Activated T-cell treated with anti-CD3 and anti-CD28 coated beads, Interleukin-2, amount 50 U/mL, for 1 hour (primary cell): ENCODE data around the gene IFIH1.

Experiments used
- DNase-seq: peaks from one replicate; pipeline ENCODE4 v3.0.0-alpha.2; 2020

Gene IFIH1

DNA sequence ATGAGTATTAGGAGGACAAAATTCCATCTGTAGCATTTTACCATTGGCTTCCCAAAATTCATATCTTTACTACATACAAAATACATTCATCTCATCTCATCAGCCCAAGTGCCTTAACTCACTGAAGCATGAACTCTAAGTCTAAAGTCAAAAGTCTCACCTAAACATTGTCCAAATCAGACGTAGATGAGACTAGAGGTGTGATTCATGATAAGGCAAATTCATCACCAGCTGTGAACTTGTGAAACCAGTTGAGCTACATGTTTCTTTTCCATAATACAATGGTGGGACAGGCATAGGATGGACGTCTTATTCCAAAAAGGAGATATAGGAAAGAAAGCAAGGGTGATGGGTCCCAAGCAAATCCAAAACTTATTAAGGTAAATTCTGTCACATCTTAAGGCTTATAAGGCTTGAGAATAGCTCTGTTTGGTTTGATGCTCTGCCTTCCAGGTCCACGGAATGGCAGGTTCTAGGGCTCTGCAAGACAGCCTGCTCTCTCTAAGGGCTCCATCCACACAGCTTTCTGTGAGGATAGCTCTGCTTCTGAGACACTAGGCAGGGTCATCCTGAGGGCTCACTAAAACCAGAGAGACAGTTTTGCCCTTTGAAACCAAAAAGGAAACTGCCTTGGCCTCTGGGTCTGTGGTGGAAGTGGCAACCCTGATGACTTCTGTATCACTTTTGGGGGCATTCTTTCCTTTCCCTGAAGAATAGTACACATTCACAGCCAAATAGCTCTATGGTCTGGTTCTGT is 9.6 kb downstream of the IFIH1 start:
- no peak for DNase-seq

DNA sequence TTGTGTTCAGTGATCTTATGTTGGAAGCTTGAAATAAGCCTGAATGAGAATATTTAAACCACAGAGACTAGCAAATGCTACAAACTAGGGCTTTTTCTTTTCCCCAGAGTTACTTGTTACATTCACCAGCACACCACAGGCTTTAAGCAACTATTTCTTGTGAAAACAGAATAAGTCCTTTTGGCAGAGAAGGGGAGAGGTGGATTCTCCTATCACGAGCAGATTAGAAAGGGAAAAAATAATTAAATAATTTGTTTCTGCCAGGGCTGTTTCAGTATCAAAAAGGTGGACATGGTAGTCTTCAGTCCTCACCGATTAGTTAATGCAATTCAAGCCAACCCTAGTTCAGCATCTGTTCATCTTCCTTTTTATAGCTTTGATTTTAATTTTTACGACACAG is 12.6 kb downstream of the IFIH1 start:
- no peak for DNase-seq

DNA sequence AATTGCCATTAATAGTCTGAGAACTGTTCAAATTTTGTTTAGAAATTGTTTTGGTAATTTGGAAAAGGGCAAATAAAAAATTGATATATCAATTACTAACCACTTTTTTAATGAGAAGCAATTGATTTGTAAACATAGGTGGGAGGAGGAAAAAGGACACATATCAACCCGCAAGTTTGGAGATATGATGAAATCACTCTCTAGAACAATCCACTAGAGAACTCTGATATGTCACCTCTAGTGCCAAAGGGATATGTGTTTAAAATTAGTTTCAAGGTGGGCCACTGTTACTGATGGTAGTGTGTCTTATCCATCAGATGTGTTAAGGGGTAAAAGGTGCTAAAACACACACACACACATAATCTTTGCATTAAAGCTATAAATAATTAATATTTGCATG is 16.6 kb downstream of the IFIH1 start:
- no peak for DNase-seq

DNA sequence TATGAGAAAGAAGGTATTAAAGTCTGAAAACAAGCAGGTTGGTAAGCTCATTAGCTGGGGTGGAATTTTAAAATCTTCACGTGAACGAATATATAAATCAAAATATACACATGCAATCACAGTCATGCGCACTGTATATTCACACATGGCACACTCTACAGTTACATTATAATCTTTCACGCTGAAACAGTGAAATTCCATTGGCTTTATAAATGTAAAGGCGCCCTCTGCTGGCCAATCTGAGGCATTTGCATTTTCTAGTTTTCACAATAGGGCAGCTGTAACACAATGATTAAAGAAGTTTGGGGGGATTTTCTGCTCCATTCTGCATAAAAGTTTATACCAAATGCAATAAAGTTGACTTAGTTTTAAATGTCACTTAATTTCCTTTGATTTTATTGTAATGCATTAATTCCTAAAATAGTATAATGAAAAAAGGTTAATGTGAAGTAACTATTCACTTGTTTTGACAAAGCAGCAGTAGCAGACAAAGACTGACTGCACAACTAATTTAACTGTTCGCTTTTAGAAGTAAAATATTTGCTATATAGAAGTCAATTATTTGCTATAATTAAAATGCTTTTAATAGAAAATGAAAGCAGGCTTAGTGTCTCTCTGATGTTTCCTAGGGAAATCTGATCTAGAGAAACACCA is 17.2 kb downstream of the IFIH1 start:
- DNase-seq: peak; percentile 38

DNA sequence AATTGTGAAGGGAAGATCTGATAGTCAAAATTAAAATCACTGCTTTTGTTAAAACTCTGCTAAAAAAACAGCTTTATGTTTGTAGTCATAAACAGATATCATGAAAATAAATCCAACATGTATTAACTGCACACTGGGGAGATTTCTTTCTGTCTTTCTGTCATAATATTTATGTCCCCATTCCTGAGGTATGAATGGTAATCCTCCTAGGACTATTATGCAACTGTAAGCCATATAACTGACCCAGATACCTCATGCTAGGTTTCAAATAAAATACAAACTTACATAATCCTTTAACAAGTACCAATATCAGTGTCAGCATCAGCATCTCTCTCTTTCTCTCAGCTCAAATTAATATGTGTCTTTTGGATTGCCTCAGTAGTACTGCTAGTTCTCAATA is 18.2 kb downstream of the IFIH1 start:
- no peak for DNase-seq

DNA sequence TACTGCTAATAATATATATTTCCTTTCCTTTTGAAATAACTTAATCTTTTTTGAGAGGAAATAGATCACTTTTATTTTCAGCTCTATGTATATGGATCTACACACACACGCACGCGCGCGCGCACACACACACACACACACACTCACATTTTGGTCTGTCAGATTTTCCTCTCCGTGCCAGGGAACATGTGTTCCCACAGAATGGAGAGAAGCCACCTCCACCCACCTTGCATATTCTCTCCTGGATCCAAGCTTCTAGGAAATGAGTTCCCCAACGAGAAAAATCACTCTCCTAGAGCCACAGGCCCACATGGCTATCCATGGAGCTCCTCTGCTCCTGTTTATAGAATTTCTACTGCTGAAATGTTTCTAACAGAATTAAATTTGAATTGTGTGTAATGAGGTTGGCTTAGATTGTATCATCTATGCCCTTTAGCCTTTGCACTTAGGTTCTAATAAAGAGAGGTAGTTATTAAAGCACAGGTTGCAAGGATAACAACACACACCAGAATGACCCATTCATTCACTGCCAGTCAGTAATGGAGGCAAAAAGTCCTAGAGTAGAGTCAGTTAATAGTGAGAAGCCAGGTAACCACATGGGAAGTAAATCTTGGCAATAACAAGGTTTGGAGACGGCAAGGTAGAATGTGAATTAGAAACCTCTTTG is 19.7 kb downstream of the IFIH1 start:
- no peak for DNase-seq

DNA sequence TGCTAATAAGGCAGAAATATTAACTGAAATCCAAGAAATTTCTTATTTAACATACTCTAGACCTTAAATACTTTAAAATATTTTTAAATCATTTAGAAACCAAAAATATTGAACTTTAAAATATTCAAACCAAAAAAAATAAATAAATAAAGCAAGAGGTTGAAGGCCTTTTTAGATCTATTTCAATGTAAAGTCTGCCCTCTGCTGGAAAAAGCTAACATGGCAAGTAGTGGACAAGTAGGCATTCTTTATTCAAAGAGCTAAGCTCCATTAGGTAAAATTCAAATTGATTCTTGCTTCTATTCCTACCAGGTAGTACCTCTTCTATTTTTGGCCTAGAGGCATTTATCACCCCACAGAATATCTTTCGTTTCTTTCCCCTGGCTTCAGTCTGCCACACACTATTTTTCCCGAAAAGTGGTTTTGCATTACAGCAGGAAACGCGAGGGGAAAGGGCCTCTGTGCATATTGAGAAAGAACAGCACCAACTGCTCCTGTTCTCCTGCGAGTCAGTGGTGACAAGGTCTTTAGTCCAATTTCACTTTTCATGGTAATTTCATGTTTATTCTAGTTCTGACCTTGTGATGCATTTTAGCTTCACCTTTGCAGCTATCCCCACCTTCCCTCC is 20.4 kb downstream of the IFIH1 start:
- DNase-seq: no peak

DNA sequence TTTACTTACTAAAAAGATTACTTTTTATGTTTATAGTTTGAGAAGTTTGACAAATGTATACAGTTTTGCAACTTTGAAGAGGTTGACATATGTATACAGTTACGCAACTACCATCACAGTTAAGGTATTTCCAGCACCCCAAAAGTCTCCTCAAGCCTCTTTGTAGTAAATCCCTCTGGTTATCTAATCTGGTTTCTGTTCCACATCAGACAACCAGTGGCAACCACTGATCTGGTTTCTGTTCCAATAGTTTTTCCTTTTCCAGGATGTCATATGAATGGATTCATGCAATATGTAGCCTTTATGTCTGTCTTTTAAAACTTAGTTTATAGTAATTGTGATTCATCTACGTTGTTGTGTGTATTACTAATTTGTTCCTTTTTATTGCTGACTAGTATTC is 23.5 kb downstream of the IFIH1 start:
- no peak for DNase-seq

DNA sequence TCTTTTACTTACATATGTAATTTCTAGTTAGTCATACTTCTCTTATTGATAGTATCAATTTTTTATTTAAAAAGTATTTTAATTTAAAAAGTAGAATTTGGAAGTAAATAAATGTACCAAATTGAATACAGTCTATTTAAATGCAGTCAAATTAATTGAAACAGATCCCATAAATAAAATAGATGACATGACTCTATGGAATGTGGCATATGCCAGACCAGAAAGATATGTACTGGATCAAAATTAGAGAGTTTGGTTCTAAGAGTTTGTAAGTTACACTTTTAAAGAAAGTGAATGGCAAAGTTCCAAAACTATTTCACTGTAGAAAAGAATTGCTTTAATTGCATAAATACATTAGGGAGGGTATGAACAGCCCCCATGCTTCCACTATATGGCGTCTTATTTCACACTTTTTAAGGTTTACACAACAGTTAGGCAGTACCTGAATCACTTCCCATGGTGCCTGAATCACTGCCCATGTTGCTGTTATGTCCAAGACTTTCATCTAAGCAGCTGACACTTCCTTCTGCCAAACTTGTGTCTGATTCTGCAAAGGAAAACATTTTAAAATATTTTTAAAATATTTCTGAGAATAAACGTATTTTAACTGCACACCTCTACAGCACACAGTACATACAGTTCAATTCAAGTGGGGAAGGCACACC is 25.2 kb downstream of the IFIH1 start:
- DNase-seq: no peak

DNA sequence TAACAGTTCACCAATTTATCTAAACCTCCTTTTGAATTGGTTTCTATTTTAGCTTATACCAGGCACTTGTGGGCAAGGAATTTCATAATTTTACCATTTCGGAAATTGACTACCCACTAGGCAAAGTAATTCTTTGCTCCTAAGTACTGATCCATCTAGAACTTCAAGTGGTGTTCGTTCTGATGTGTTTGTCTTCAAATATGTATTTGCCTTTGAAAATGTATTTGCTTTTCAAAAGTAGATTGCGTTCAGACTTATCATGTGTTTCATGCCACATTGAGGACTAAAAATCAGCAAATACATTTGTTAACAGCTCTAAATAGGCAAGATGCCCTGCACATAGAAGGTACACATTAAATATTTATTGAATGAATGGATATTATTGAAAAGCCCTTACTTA is 26.7 kb downstream of the IFIH1 start:
- DNase-seq: no peak

DNA sequence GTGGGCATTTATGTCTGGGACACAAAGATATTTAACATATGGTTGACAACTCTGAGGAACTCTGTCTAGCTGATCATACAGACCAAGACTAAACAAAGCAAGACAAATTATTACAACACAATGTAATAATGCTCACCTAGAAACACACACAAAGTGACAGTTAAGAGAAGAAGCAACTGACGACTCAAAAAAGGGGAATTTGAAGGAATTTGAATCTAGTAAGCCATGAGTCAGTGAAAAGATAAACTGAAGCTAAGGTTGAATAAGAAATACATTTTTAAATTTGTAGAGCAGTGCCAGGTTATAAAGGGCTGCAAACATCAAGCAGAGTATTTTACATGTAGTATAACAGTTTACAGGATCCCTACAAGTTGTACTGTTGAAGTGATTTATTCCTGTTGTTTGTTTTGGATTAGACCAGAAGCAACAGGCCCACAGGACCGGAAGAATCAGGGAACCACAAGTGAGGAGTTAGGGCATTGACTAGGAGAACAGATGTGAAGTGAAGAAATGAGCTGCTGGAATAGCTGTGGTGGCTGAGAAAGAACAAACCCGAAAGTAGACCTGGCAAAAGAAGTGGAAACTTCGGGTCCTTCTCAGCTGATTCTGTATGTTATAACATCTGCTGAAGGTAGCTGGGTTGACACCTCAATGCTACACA is 35.6 kb downstream of the IFIH1 start:
- no peak for DNase-seq

DNA sequence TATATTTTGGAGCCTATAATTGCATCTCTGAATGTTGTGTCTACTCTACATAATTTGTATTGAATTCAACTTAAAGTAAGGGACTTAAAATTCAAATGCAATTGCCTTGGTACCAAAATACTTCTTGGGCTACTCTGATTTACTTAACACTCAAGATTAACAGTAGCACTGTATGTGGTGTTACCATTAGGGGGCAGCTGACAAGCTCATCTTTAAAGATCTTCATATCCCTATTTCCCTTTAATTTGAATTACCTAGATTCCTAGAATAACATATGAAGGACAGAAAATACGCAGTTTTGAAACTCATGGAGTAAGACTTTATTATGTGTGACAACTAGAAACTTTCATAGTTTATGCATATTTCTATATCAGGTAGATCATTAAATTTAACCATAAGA is 37.8 kb downstream of the IFIH1 start:
- no peak for DNase-seq

DNA sequence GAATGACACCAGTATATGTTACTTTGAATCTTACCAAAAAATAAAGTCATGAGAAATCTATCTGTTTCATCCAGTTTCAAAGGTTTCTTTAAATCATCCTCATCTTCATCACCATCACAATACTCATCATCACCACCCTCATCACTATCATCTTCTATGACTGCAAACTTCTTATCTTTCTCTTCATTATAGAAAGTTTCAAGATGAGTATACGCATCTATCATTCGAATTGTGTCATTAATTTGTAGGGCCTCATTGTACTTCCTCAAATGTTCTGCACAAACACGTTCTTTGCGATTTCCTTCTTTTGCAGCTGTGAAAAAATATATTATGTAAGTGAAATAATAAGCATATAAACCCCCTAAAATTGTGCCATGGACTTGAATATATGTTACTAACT is 41.1 kb downstream of the IFIH1 start:
- DNase-seq: no peak

DNA sequence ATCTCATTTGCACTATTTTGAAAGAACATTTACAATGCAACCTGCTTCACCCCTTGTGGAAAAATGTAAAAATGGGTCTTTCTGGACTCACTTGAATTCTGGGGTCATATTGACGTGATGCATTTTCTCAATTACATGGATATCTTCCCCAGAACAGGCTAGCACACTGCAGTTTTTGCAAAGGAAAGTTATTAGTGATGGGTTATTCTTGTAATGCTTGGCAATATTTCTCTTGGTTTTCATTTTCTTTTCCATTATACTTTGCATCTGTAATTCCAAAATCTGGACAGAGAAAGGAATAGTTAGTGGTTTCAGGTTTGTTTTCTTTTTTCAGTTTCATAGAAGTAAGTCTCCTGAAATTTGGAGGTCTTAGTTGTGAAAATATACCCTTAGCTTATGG is 50.5 kb downstream of the IFIH1 start:
- DNase-seq: no peak

DNA sequence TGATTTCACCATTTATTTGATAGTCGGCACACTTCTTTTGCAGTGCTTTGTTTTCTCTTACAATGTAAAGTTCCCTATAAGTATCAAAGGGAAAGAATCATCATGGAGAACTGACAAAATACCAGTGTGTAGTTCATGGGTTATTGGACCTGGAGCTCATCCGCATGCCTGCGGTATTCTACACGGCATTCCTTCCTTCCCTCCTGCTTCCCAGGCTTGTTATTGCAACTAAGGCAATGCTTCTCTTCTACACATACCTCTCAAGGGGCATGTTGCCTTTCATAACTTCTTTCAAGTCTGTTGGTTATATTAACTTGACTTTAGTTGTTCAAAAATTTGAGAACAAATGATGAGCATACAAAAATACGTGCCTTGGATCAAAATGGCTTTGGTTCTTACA is 51.0 kb downstream of the IFIH1 start:
- no peak for DNase-seq

DNA sequence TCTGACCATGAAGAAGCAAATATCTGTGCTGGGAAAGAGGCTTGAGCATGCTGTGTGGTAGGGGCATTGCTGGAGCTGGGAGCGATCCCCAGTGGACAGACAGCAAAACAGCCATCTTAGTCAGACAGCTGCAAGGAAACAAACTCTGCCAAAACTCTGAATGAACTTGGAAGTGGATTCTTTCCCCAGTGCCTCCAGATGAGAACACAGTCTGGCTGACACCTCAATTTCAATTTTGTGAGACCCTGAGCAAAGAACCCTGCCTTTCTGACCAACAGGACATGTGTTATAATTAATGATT is 52.1 kb downstream of the IFIH1 start:
- no peak for DNase-seq

DNA sequence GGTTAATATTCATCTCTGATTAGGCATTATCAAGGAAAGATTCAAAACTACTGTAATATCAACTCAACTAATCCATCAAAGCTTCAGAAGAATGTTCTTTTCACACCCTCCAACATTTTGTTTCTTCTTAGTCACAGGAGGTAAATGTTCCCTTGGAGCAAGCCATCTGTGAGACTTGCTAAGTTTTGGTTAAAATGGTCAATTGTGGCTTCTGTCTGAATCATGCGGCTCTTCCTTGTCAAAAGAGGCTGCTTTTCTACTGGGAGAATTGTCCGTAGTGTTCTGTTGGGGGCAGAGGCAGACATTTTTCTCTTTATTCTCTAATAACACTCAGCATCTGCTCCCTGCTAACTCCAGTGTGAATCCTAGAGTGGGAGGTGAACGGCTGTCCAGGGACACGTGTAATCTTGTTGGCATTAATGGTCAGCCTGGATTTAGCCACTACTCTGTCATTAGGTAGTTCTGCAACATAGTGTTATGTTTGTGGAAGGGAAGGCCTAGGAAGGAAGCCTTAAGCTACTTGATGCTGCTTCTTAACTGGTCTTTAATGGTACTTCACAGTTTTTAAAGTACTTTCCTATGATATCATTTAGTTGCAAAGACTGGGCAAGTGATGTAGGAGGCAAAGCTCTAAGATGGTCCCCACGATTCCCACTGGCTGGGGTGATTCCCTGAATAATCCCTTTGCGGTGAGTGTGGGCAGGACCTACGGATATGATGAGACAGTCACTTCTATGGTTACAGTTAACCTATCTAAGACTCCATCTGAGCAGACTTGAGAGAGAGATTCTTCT is 52.6 kb downstream of the IFIH1 start:
- no peak for DNase-seq

DNA sequence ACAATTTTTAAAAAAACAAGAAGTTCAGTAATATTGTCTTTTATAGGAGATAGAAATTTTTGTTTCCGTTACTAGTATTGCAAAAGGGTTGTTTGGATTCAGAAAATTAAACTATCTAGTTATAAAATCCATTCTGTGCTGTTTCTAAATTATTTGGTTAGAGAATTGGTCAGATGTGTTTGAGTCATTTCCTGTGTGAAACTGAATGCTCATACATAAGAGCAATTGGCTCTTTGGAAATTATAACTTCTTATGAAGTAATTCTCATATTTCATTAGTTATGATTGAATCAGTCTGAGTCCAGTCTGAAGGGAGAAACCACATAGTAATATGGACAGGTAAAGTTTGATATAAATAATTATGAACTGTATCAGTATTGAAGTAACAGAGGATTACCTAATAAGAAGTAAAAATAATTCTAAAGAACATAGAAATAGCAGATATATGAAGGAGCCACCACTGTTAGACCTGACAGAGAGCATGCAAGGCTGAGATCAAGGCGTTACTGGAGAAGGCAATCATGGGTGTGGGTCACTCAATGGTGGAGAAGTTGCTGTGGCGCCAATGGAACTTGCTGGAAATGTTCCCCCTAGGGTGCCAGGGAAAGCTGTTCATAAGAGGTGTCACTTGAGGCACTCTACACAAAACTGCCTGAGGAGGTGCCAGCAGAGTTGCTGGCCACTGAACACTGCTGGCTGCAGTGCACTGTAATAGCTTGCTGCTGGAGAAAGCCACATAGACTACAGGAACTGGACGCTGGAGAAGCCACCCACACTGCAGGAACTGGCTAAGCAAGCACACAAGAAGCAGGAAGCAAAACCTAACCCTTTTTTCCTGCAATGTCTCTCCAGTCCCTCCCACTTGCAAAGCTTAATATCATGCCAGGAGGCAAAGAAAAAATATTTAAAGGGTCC is 57.2 kb downstream of the IFIH1 start:
- DNase-seq: no peak

DNA sequence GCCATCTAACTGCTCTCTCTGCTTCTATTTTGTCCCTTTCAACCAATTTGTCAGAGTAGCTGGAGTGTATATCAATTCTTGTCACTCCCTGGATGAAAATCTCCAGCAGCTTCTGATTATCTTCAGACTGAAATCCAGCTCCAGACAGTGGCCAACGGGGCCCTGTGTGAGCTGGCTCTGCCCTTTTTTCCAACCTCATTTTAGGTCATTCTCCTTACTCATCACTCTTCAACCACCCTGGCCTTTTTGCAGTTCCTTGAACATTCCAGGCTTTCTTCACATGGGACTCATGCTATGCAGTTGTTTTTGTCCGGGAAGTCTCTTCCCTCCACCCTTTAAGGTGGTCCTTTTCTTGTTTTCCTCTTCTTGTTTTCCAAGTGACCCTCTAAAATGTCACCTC is 59.8 kb downstream of the IFIH1 start:
- no peak for DNase-seq

DNA sequence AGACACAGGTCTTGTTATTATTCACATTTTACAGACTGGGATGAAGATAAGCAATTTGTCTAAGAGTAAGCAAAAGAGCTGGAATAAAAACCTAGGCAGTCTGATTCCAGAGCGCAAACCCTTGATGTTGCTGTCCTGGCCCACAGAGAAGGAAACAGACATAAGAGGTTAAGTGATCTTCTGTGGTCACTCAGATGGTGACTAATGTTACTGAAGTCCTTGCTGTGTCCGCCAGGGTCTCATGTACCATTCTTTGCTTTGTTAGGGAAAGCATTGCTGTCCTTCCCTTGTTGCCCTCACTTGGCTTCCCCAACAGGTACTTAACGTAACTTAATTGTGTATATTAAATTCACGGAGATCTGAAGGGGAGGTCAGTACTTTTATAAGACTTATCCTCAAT is 60.3 kb downstream of the IFIH1 start:
- DNase-seq: no peak

DNA sequence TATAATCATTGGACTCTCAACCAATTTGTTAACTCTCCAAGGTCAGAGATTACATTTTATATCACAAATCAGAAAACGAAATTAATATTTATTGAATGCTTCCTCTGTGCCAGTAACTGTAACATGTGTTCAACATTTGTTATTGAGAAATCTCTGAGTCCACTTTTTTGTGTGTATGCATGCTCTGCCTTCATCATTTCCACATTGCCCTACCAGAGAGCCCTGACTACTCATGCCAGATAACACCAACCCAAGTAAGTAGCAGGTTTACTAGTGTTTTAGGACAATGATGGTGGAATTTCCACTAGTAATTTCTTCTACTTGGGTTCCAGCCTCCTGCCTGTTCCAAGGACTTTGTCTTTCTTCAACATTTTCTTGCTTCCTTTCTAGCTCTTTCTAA is 61.1 kb downstream of the IFIH1 start:
- no peak for DNase-seq
